ENCODE results near the gene AFMID.

GRCh38 chr17:78223765-78224164, 36.6 kb downstream of the AFMID start:
- TF ChIP-seq TGIF2 (CRISPR knock-in tag; IDR thresholded peaks at IDR 0.05) (no peak), PCBP1 (IDR thresholded peaks at IDR 0.05; ENCODE audit: borderline replicate concordance, low read depth, low read length) (no peak), GTF2F1 (IDR thresholded peaks at IDR 0.05; ENCODE audit: low read length) (no peak), KLF6 (CRISPR knock-in tag; IDR thresholded peaks at IDR 0.05) (no peak), ATRX (CRISPR knock-in tag; IDR thresholded peaks at IDR 0.05; ENCODE audit: borderline replicate concordance) (no peak), RFX5 (IDR thresholded peaks at IDR 0.05; ENCODE audit: low read depth, low read length) (no peak)

Data from HepG2 (cell line).